ENCODE measurements around the gene SRRT.

SRRT gene, protein sequence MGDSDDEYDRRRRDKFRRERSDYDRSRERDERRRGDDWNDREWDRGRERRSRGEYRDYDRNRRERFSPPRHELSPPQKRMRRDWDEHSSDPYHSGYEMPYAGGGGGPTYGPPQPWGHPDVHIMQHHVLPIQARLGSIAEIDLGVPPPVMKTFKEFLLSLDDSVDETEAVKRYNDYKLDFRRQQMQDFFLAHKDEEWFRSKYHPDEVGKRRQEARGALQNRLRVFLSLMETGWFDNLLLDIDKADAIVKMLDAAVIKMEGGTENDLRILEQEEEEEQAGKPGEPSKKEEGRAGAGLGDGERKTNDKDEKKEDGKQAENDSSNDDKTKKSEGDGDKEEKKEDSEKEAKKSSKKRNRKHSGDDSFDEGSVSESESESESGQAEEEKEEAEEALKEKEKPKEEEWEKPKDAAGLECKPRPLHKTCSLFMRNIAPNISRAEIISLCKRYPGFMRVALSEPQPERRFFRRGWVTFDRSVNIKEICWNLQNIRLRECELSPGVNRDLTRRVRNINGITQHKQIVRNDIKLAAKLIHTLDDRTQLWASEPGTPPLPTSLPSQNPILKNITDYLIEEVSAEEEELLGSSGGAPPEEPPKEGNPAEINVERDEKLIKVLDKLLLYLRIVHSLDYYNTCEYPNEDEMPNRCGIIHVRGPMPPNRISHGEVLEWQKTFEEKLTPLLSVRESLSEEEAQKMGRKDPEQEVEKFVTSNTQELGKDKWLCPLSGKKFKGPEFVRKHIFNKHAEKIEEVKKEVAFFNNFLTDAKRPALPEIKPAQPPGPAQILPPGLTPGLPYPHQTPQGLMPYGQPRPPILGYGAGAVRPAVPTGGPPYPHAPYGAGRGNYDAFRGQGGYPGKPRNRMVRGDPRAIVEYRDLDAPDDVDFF
- 149 to 195 reads per million in 2 donors for total RNA-seq

DNA sequence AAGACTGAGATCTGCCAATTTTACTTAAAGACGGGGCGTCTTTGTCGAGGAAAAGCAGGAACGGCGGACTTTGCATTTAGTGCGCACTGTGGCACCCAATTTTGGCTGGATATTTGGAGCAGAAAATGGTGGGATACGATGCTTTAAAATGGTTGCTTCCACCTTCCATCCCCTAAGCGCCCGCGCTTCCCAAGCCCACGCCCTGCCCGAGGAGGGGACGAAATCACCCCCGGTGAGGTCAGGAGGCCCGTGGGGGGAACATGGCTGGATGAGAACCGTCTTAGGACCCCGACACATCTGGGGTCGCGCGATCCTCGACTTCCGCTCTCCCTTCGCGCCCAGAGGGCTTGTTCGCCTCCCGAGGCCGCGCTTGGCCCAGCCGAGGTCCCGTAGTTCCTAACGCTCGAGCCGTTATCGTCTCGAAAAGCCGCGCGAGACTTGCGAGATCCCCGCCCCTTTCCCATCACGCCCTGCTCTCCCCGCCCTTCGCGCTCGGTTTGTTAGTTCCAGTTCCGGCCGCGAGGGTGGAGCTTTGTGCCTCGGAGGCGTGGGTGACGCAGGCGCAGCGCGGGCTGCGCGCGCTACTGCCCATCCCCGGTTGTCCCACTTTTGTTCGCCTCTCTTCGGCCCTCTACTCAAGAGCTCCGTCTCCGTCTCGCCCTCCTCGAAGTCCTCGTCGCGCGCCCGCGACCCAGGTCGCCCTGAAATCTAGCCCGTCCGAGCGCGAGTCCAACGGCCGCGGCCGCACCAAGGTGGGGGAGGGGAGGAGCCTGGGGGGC lies at the start of gene SRRT:
SRRT (plus strand) TSS at position 527 of the 779 bp plus-strand sequence. CDS start 488 bp downstream, outside the sequence.
- DNase-seq = peak; percentile 93 to 99 (median 97)

DNA sequence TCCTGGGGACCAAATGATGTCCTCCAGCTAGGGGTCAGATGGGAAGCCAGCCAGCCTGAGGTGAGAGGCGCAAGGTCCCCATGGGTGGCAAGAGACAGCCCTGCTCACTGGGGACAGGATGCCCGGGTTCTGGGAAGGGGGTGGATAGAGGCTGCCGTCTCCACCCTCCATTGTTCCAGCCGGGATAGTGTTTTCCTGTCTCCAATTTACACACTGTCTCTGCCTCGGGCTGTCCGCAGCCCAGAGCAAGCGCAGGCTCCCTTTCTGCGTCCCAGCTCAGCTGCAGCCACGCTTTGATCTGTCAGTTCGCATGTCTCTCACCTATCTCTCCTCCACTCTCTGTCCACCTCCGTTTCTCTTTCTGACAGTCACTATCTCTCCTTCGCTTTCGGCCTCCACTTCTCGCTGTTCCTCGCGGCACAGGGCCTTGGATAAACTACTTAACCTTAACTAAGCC lies 49.7 kb upstream of the SRRT start:
- DNase-seq = no peak

DNA sequence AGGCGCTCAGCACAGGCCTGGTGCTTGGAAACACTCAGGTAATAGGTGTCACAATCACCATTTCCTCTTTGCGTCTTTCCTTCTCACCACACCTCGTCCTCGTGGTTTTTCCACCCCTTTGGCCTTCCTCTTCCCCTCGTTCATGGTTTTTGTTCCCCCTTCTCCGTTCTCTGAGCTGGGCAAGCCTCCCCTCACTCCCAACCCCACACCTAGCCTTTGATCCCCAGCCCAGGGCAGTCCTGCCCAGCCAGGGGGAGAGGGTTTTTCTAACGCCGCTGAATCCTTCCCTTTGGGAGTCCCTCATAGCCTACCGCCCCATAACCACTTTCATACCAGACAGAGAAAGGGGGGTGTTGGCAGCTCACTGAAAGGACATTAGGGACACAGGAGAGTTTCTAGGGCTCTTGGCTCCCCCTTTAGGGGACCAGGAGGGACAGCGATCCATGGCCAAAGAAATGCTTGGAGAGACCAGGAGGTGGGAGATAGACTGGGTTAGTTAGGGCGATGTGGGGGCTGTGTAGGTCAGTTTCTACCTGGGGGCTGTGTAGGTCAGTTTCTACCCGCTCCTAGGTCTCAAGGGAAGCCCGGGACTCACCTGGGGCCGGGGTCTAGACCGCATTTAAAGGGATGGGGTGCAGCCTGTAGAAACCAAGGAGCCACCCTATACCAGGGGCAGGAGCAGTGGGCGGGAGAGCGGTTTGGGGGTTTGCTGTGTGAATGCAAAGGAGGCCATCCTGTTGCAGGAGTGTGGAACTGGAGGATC lies 49.0 kb upstream of the SRRT start:
- DNase-seq = no peak

DNA sequence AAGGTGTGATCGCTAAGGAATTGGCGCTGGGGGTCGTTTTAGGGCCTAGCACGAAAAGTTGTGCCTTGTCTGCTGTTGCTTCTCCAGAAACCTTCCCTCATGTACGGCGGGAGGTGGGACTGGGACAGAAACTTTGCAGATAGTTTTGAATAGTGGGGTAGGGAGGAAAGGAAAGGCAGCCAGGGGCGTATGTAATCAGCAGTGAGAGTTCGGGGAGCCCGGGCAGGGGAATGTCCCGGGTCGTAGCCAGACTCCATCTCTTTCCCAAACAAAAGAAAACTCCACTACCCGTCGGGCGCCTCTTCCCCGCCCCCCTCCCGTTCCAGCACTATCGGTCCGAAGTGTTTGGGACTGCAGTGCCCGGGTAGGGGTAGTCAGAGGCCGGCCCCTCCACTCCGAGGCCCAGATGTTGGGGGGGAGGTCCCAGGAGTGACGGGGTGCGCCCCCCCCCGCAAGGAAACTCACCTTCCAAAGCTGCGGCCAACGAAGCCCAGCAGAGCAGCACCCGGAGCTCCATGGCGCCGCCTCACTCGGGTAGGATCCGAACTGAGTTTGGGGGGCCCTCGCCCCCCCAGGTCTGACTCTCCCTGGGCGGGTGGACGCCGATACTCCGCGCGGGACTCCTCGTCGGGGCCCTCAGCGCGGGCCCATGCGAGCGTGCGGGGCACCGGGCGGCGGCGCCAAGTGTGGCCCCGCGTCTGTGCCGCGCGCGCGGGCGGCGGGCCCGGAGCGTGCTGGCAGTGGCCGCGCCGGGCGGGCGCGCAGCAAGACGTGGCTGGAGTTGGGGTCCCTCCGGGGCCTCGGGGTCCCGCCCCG lies 48.2 kb upstream of the SRRT start:
- DNase-seq = no peak

DNA sequence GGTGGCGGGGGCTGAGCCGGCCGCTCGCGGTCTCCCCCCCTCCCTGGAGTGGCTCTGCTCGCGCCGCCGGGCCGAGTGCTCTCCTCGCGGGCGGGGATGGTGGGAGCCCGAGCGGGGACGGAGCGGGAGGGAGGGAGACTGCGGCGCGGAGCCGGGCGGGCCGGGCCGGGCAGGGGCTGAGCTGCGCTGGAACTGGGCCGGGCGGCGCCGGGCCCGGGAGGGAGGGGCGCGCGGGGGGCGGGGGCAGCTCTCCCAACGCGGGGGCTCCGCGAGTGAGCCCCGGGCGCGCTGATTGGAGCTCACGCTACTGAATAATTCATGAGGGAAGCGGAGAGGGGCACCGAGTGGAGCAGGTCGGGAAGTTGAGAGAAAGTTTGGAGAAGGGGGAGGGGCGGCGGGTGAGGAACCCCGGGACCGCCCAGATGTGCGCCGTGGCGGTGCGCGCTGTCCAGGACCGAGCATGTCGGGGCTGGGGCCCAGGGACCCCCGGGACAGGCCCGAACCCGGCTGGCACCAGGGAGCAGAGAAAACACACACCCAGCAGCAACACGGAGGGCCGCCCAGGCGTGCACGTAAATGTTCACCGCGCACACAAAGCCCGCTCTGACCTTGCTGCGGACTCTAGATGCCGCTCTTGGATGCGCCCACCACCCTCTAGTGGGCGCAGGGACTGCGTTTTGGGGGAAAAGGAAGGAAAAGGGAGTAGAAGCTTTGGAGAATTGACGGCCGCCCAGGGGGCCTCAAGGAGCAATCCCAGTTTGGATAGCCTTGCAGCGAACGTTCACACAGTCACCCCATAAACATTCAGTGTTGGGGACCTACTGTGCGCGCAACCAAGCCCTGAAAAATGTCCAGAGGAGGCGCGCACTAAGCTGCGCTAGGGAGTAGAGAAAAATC lies 47.3 kb upstream of the SRRT start, which contains the start of gene EPHB4:
EPHB4 (minus strand) TSS at position 194 of the 897 bp plus-strand sequence. CDS start 493 bp downstream, outside the sequence.
- no peak for DNase-seq

DNA sequence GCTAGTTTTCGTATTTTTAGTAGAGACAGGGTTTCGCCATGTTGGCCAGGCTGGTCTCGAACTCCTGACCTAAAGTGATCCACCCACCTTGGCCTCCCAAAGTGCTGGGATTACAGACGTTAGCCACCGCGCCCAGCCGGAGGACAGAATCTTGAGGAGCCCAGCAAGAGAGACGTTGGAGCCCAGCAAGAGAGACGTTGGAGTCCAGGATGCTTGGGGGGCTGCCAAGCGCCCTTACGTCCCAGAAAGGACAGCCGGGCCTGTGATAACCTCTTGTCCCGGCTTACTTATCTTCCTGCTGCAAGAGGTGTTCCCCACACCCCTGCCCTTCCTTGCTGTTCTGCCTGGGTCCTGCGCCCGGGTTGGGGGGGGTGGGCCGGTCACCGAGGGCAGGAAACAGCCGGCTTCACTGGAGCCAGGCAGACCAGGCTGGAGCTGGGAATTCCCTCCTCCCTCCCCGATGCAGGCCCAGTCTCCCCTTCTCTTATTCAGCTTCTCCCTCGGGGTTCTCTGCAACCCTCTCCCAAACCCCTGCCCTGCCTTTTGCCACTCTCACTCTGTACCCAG lies 45.7 kb upstream of the SRRT start:
- DNase-seq = no peak

DNA sequence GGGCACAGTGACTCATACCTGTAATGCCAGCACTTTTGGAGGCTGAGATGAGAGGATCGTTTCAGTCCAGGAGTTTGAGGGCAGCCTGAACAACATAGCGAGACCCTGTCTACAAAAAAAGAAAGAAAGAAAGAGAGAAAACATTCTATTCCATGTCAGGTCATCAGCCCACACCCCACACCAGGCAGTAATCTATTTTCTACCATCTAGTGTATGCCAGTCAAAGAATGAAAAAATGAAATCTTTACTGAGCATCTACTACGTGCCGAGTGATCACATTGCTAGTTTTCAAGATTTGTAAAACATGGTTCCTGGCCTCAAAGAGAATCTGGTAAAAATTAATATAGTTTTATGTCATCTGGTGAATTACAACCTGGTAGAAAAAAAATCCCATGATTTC lies 44.5 kb upstream of the SRRT start:
- peak in 1 of 5 experiments; percentile 40 for DNase-seq

DNA sequence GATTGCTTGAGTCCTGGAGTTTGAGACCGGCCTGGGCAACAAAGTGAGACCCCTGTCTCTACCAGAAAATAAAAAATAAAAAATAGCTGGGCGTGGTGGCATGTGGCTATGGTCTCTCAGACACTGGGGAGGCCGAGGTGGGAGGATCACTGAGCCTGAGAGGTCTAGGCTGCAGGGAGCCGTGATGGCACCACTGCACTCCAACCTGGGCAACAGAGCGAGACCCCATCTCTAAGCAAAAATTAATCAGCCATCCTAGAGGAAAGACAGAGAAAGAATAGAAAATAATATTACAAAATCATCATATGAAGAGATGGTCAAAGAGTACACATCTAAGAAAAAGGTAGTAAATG lies 42.6 kb upstream of the SRRT start:
- DNase-seq = no peak

DNA sequence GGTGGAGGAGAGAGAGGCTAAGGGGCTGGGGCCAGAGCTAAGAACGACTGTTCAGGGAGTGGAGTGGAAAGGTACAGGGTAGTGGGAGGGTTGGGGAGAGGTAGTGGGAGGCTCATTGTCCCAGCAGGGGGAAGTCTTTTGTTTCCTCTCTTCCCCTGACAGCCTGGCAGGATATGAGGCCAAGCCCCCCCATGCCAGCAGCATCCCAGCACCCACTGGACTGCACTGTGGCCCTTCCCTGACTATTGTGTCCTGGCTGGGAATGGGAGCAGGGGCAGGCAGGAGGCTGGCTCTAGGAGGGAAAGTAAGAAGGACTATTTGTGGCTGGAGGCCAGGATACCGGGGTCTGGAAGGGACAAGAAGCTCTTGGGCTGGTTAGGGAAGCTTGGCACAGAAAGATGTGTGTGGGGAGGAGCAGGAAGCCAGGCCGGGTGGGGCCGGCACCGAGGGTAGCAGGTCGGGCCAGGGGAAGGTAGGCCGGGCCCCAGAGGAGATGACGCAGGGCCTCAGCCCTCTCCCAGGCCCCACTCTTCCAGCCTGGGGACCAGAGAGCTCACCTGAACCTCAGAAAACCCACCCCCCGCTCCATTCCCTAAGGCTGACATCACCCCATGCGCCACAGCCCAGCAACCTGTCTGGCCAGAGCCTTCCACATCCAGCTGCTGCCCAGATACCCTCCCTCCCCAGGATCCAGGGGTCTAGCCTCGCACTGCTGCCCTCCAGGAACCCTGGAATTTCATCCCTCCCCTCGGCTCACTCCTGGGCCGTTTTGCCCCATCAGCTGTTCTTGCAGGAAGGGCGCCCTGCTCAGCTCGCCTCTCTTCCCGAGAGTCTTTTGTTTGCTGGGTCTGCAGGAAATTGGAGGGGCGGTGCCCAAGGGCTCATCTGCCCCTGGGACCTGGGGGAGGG lies 38.7 kb upstream of the SRRT start:
- no peak for DNase-seq

DNA sequence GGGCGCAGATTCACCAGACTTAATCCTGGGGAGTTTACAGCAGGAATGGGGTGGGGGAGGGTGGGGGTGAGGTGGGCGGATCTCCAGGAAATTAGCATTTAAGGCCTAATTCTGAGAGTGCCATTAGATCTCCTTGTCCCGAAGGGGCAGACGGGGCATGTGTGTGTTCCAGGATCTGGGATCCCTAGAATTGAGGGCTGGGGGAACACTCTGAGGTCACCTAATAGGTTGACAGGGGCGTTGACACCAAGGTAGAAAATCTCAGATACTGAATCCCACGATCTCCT lies 38.1 kb upstream of the SRRT start:
- no peak for DNase-seq

DNA sequence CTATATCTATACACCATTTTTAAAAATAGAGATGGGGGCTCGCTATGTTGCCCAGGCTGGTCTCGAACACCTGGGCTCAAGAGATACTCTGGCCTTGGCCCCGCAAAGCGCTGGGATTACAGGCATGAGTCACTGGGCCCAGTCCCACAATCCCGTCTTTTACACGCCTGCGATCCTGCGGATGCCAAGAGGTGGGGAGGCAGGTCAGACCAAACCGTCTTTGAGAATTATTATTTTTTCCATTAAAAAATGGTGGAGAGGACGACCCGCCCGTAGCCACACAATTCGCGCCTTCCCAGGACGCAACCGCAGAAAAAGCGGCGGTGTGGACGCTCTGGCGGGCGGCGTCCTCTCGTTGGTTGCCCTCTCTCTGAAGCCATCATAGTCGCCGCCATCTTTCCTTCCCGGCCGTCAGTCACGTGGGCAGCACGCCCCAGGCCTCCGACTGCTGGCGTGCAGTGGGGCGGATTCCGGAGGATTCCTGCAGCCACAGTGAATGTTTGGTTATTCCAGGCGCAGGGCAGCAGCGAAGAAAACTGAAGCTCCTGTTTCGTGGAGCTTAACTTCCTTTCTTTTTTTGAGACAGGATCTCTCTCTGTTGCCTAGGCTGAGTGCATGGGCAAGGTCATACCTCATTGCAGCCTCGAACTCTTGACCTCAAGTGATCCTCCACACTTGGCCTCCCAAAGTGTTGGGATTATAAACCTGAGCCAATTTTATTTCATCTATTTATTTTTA lies 37.6 kb upstream of the SRRT start:
- peak; percentile 37 to 88 (median 55) for DNase-seq

DNA sequence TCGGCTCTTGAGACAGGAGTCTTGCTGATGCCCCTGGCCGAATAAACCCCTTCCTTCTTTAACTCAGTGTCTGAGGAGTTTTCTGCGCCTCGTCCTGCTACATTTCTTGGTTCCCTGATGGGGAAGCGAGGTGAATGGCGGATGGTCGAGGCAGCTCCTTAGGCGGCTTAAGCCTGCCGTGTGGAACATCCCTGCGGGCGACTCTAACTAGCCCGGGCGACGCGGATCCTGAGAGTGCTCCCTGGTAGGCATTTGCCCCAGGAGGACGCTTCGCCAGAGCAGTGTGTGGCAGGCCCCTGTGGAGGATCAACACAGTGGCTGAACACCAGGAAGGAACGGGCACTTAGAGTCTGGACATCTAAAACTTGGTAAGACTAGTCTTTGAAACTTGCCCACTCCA lies 35.5 kb upstream of the SRRT start:
- DNase-seq = no peak

DNA sequence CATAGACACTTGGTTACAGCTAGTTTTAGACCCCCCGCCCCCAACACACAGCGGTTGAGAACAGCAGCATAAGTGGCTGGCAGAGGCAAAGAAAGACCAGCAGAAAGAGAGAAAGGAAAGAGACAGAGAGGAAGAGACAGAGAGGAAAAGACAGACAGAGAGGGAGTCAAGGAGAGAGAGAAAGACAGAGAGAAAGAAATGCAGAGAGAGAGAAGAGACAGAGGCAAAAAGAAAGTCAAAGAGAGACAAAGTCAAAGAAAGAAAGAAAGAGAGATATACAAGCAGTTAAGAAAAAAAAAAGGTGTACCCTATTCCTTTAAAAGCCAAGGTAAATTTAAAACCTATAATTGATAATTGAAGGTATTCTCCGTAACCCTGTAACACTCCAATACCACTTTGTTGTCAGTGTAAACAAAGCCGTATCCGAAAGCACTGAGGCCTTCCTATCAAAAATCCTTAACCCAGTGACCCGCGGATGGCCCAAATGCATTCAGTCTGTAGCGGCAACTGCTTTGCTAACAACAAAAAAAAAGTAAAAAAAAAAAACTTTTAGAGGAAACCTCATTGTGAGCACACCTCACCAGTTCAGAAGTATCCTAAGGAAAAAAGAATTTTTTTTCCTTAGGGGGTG lies 34.3 kb upstream of the SRRT start:
- DNase-seq = no peak

DNA sequence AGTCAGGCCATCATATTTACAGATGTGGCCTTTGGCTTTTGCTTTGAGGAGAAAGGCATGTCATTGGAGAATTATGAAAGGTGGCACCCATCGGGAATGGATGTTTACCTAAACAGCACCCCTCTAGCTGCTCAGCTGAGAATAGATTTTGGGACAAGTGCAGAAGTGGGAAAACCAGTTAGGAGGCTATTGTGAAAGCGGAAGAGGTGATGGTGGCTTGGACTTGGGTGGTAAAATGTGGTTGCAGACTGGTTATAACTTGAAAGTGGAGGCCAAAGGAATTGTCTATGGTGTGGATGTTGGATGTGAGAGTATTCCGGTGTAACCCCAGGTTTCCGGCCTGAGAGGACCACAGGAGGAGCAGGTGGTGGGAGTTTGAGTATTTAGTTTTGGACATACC lies 27.5 kb upstream of the SRRT start:
- DNase-seq = no peak

DNA sequence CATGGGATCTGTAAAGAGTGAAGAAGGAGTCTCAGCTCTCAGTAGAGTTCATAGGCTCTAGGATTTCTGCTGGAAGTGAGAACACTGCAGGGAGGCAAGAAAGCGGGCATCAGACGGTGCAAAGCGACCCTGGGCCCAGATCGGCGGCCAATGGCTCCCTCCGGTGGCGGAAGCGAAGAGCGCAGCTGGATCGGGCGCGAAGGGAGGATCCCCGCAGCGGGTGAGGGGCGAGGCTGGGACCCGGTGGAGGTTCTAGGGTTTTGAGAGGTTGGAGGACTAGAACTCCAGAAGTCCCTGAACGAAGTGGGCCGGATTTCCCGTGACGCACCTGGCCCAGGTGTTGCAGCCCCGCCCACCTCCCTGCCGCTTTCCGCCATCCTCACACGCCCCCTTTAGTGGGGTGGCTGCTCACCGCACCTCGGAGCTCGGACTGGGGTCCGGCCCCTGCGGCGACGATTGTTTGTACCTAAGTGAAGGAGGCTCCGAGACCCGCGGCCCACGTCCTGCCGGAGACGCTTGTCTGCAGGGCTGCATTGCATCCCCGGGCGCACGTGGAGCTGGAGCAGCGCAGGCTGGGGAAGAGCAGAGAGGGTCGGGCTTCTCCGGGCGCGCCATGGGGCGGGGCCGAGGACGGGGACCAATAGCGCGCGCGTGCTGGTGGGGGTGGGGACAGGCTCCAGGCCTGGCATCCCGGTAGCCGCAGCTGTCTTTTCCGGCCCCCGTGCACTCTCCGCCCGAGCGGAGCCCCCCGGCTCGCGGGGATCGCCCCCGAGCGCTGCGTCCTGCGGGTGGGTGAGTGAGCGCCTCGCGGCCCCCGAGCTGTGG lies 22.6 kb upstream of the SRRT start, which contains the start of gene SLC12A9:
SLC12A9 (plus strand) TSS at position 666 of the 825 bp plus-strand sequence. CDS start 1,485 bp downstream, outside the sequence.
- DNase-seq = peak; percentile 70 to 91 (median 80)

DNA sequence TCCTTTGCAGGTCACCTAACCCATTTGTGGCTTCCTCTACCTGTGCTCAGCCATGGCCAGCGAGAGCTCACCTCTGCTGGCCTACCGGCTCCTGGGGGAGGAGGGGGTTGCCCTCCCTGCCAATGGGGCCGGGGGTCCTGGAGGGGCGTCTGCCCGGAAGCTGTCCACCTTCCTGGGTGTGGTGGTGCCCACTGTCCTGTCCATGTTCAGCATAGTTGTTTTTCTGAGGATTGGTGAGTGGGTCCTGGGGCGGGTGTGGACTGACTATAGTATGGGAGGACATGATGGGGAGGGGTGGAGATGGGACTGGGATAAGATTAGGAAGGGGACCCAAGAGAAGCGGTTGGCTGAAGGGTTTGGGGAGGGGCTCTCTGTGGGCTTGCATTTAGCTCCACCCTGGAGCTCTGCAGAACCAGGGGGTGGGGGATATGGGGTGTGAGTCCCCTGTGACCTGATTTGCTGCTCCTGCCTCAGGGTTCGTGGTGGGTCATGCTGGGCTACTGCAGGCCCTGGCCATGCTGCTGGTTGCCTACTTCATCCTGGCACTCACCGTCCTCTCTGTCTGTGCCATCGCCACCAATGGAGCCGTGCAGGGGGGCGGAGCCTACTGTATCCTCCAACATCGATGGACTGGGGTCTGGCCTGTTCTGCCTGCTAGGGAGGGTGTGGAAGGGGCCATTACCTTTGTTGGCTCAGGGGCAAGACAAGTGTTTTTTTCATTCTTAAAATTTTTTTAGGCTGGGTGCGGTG lies 20.6 kb upstream of the SRRT start:
- DNase-seq = no peak

Measured in T-helper 2 cell (primary cell).